A172 (cell line): Measurements from ENCODE around the gene NOP16. TPM values are rescaled to one million over a fixed set of nuclear protein-coding genes. Genes with fewer than 3 reads are reported as not detected.
A peak's percentile ranks its signal among the peaks of the same experiment; 100 is the strongest.
"Not testable (repeated sequence)": the region's sequence is repeated elsewhere in the genome, so short reads cannot be mapped to it uniquely, and the experiment has no call there.

Experiments
- DNase-seq: peaks from one replicate; pipeline ENCODE4 v3.0.0-alpha.2; 2015; ENCODE audit warnings: low spot score
- total RNA-seq: library from RNA; depleted of rRNA; stranded (reverse); fragments of >200 nt; shearing (Covaris generic); gene quantifications from 2 replicates; pipeline ENCODE4 v1.2.3, GENCODE V29; 2014

The NOP16 gene
- total RNA-seq, 1 experiment from 2014 or later = 37.9 TPM

DNA sequence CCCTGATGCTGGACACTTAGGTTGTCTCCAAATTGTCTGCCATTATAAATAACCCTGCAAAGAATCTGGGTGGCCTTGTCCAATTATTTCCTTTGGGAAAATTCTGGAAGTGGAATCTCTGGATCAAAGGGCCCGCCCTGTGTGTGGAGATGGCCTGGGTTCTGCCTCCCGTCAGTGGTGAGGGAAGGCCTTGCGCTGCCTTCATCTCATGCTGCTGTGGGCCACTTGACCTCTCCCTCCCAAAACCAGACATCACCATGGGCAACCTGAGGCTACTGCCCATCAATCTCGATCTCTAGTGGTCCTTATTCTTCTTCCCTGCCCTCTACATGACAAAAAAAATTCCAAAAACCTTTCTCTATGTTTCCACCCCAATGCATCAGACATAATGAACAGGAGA, 21.4 kb upstream of the NOP16 start:
- no peak for DNase-seq

DNA sequence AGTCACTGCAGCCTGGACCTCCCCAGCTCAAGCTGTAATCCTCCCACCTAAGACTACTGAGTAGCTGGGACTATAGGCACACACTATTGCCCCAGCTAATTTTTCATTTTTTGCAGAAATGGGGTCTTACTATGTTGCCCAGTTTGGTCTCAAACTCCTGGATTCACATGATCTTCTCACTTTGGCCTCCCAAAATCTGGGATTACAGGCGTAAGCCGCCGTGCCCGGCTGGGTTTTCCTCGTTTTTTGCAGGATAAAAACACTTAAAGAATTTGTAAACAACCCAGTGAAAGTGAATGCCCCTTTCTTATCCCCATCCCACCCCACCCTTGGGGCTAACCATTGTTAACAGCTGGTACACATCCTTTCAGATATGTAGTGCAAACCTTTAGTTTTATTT, 20.2 kb upstream of the NOP16 start:
- DNase-seq = no peak

DNA sequence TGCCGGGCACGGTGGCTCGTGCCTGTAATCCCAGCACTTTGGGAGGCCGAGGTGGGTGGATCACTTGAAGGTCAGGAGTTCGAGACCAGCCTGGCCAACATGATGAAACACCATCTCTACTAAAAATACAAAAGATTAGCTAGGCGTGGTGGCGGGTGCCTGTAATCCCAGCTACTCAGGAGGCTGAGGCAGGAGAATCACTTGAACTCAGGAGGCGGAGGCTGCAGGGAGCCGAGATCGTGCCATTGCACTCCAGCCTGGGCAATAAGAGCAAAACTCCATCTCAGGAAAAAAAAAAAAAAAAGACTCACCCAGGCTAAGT, 19.8 kb upstream of the NOP16 start:
- not testable (repeated sequence) for DNase-seq

DNA sequence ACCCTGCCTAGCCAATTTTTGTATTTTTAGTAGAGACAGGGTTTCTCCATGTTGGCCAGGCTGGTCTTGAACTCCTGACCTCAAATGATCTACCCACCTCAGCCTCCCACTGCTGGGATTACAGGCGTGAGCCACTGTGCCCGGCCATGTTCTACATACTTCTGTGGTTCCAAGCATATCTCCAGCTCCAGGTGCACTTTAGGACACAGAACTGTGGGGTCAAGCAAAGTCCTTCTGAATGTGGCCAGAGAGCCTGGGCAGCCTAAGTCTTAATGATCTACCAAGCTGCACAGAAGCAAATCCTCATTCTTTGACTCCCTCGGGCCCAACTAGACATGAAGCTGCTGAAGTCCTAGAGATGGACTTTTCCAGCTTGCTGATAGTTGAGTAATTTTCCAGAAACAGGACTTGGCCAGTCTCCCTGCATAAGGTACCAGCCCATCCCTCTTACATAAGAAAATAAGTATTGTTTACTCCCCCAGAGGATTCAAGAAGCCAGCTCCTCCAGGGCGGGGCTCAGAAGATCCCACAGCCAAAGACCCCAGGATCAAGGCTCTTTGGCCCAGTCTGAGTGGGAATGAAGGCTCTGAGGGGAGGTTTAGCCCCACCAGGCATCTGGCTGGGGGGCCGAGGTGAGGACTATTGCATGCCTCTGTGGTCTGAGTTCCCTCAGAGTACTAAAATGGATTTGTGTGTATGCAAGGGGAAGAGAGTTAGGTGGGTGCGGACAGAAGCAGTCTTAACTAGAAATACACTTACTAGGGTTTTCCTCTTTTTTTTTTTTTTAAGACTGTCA, 19.3 kb upstream of the NOP16 start:
- DNase-seq = no peak

DNA sequence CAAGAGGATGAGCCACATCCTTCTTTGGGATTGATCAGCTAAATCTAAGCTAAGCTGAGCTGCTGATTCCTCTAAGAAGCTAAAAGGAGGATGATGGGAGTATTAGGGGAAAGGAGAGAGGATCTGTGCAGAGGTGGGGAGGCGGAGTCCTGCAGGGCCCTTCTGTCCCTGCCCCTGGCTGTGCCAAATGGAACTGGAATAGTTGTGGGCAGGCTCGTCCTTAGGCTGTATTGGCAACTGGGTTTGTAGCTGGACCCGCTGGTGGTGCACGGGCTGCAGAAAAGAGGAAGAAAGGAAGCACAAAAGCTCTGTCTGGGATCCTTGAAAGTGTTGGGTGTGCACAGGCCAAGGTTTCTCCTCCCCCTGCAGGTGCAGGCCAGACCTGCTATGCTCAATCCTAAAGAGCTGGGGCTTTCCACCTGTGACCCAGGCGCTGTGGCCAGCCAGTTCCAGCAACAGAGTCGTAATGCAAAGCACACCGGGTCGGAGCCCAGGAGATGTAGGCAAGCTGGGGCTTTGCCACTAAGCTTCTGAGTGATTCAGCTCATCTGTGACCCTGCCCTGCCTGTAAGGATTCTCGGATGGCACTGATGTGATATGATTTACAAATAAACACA, 18.1 kb upstream of the NOP16 start:
- no peak for DNase-seq

DNA sequence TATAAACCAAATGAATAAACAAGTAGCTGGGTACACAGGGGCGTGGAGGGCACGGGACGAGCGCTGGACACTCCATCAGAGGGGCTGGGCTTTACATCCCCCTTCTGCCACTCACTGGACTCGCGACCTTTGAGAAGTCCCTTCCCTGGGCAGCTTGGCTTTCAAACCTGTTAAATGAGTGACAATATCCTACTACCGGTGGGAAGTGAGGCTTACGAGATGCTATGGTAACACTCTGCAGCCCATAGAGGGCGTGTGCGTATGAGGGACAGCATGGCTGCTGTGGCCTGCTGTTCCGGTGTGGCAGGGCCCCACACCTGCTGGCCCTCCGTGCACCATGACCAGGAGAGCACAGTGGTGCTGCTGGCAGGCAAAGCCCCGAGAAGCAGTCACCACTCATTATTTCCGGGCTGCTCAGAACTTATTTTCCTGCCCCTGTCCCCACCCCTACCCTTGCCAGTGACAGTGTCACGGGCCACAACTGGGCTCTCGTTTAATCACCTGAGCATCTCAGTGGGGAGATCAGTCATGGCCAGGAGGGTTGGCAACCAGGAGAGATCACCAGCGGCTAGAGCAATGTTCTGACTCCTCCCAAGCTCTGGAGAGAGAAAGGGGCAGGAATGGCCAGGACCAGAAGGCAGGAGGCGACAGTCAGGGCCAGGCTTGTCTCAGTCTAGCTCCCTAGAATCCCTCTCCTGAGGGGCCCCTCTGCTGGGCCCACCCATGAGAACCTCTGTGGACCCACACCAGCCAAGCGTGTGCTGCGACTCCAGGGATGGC, 17.4 kb upstream of the NOP16 start:
- DNase-seq = no peak

DNA sequence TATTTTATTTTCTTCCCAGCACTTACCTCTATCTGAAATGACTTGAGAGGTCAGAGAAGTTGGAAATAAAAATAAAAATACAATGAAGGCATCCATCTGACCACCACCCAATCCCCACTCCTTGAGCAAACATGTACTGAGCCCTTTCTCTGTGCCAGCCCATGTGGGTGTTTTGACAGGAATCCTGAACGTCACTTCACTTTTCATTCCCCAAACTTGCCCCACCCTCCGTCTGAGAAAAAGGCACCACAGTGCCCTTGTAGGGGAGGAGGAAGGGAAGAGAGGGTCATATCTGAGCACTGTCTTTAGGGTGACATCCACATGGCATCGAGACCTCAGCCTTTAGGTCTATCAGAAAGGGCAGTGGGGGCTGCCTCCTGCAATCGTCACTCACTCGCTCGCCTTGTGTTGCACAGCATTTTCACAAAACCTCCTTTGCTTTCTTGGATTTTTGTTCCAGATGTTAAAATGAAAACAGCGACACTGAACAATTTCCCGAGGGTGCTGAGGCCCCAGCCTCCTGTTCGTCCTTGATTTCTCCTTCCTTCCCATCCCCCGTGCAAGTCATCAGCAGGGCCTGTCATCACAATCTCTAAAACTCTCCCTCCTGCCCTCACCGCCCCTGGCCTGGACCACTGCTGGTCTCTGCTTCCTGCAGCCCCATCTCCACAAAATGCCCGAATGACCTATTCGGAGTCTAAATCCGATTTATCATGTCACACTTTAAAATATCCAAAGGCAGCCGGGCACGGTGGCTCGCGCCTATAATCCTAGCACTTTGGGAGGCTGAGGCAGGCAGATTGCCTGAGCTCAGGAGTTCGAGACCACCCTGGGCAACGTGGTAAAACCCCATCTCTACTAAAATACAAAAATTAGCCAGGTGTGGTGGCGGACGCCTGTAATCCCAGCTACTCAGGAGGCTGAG, 13.1 kb upstream of the NOP16 start:
- DNase-seq = no peak

DNA sequence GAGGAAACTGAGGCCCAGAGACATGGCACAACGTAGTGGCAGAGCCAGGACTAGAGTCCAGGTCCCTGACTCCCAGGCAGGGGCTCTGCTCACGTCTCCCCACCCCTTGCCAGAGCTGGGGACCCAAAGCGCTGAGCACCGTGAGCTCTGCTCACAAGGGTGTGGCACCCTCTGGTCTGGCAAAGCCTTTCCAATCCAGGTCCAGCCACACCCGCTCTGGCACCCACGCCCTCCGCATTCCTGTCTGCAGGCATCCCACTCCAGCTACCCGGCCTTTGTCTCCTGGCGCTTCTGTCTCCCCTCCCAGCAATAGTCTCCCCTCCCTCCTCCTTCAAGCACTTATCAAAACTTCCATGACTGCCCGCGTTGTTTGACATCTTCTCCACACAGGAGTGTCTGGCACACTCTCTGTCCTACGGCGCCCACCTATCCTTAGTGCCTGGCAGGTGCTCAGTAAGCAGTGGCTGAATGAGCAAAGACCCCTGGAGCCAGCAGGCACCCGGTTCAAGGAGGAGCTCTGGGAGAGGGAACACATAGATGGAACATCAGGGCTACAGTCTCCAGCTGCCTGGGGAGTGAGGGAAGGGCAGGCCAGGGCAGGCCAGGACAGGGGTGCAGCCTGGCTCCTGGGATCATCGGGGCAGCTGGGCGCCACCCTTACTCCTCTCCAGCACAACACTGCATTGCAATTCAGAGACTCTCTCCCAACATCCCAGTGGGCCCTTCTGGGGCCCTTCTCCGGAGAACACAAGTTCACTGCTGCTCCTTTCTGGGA, 12.2 kb upstream of the NOP16 start:
- DNase-seq = peak; percentile 66

DNA sequence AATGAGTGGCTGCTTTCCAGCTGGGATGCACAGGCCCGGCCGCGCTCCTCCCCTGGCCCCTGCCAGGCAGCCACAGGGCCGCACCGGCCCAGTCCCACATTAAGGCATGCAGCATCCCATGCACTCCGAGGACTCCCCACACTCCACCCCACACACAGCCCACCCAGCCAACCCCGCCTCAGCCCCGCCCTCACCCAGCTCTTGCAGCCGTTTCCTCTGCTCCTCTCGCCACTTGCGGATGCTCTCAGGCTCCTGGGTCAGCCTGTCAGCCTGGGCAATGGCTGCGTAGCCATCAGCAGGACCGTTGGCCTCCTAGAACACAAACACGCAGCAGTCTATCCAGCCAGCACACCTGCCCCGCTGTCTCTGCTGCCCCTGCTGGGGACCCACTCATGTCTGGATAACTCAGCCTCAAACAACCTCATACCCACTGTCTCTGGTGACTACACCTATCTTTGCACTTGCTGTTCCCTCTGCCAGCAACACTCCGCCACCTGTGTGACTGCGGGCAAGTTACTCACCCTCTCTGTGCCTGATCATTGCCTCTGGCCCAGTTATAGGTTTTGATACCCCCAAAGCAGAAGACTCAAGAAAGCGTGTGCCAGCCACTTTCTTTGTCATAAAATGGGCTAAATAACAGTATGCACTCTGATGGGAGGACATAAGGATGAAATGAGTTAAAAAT, 9.5 kb upstream of the NOP16 start:
- no peak for DNase-seq

DNA sequence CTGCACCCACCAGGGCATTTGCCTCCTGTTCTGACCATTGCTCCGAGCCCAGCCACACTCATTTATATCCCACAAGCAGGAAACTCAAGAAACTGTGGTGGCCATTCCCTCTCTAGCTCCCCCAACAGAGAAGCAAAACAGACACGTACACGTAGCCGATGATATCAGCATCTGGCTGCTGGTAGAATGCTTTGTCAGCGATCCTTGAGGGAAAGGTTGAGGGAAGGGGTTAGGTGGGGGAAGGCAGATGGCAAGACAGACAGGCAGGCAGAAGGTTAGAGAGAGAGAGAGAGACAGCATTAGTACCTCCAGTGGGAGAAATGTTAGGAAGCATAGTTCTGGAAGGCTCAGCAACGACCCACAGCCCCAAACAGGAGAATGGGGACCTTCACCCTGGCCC, 7.9 kb upstream of the NOP16 start:
- no peak for DNase-seq

DNA sequence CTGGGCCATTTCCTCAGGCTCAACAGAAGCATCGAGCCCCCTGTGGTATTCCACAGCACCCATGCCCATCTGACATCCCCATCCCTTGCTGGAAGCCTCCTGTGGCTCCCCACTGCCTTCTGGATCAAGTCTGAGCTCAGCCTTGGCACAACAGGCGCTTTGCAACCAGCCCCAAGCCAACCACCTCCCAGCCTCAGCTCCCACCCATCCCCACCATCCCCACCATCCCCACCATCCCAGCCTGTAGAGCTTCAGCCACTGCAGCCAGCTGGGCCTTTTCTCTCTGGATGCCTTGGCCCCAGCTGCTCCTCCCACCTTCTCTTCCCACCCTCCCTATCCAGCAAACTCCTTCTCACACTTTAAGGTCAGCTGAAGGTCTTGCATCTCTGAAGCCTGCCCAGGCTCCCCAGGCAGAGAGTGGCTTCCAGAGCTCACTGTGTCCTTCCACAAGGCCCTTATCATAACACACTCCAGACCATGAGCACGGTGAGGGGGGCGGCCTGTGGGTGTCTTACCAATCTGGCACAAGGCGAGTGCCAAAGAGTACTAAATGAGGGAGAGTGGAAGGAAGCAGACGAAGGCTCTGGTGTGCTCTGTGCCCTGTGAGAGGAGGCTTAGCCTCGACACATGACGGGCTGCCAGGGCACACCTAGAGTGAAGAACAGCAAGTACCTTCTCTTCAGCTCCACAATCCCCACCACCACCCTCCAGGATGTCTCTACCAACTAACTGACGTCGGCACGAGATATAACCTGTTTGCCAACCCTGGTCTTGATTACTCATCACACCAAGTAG, 6.7 kb upstream of the NOP16 start:
- no peak for DNase-seq

DNA sequence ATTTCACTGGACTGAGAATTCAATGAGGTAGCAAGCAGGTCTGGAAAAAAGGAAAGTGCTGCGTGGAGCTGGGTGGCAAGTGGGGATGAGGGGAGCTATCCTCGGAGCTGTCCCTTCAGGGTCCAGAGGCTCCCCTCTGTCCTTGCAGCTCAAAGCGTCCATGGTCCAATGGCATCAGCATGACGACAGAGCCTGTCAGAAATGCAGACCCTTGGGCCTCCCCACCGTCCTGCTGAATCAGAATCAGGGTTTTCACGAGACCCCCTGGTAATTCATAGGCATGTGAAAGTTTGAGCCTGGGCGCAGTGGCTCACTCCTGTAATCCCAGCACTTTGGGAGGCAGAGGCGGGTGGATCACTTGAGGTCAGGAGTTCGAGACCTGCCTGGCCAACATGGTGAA, 5.7 kb upstream of the NOP16 start:
- DNase-seq = no peak

DNA sequence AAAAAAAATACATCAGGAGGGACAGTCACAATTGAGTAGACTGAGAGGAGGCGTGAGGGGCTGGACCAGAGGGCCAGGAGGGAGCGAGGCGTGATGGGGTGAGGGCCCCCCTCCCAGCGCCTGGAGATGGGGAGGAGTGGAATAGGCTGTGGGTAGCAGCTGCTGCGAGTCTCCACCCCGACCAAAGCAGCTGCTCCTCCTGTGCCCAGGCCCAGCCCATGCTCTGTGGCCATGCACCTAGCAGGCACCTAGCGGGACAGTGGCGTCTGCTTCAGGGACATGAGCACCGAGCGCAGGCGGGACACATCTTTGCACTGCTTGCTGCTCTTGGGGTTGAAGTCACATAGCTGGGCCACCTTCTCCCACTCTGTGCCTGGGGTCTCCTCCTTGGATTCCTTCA, 4.1 kb upstream of the NOP16 start:
- DNase-seq = no peak

DNA sequence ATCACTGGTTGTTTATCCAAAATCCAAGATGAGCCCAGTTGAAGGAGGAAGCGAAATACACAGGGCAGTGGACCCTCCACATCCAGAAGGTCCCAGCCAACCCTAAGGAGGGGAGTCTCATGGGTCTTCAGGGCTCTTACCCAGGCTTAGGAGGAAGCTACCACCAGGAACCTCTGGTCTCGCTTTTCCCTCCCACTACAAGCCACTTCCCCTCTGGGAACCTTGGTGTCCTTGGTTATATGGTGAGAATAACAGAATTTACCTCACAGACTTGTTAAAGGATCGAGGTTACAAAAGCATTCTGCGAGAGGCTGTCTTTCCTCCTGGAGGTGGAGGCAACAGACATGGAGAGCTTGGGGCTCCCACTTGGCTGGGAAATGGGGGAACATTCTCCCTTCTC, 3.6 kb upstream of the NOP16 start:
- no peak for DNase-seq

DNA sequence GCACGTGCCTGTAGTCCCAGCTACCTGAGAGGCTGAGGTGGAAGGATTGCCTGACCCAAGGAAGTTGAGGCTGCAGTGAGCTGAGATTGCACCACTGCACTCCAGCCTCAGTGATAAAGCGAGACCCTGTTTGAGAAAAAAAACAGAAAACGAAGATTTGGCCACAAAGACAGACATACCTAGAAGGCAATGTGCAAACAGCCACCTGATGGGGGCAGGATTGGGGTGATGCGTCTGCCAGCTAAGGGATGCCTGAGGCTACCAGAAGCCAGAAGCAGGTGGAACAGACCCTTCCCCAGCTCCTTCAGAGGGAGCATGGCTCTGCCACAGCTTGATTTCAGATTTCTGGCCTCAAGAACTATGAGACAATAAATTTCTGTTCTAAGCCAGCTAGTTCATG, 3.1 kb upstream of the NOP16 start:
- DNase-seq = no peak

DNA sequence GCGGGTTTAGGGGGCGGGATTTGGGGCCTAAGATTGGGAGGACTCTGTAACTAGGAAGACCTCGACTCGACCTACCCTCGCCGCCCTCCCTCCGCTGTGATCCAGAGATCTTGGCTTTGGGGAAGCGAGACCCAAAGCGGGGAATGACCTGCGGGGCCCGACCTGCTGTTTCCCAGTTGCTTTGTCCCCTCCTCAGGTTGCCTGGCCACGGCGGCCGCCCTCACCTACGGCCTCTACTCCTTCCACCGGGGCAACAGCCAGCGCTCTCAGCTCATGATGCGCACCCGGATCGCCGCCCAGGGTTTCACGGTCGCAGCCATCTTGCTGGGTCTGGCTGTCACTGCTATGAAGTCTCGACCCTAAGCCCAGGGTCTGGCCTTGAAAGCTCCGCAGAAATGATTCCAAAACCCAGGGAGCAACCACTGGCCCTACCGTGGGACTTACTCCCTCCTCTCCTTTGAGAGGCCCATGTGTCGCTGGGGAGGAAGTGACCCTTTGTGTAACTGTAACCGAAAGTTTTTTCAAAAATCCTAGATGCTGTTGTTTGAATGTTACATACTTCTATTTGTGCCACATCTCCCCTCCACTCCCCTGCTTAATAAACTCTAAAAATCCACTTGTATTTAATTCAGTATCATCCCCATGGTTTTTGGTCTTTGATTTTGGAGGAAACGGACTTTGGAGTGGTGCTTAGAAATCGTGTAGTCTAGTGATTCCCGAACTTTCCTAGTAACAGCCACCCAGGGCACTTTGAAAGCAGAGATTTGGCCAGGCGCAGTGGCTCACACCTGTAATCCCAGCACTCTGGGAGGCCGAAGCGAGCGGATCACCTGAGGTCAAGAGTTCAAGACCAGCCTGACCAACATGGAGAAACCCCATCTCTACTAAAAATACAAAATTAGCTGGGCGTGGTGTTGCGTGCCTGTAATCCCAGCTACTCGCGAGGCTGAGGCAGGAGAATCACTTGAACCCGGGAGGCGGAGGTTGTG, 1.0 kb upstream of the NOP16 start:
- no peak for DNase-seq

DNA sequence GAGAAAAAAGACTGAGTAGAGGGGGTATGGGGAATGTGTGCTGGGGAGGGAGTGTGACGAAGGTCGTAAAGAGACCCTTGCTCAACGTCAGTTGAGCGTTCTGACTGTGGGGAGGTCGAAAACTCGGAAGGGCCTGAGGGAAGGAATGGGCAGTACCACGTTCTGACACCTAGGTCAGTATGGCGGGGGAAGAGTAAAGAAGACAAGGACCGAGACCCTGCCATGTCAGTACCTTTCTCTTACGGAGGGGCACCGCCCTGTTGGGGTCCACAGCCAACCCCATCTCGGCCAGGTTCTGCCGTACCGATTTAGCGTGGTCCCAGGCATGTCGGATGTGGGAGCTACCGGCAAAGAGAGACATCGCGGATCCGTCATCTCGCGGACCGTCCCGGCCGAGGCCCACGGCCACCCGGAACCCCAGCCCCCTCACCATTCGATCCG, 375 bp downstream of the NOP16 start:
- DNase-seq = peak; percentile 25

DNA sequence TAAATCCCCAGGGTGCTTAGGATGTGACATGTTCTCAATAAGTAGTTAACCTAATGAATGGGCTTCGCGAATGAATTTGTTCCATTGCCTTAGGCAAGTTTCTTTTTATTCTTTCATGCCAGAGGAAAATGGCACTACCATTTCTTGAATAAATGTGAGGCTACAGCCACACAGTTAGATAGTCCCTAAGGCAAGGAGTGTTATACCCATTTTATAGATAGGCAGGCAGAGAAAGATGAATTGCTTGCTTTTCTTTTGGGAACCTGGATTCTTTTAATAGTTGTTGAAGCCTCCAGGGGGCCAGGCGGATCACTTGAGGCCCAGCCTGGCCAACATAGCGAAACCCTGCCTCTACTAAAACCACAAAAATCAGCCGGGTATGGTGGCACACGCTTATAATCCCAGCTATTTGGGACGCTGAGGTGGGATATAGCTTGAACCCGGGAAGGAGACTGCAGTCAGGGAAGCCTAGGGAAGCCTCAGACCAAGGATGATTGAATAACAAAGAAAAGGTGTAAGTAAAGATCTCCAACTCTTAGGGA, 943 bp downstream of the NOP16 start:
- DNase-seq = no peak
